Measurements from ENCODE around the gene MRPL37. TPM values are rescaled to one million over a fixed set of nuclear protein-coding genes. Genes with fewer than 3 reads are reported as not detected.

Gene MRPL37
- total RNA-seq, 1 experiment from 2014 or later, result 138 TPM

DNA sequence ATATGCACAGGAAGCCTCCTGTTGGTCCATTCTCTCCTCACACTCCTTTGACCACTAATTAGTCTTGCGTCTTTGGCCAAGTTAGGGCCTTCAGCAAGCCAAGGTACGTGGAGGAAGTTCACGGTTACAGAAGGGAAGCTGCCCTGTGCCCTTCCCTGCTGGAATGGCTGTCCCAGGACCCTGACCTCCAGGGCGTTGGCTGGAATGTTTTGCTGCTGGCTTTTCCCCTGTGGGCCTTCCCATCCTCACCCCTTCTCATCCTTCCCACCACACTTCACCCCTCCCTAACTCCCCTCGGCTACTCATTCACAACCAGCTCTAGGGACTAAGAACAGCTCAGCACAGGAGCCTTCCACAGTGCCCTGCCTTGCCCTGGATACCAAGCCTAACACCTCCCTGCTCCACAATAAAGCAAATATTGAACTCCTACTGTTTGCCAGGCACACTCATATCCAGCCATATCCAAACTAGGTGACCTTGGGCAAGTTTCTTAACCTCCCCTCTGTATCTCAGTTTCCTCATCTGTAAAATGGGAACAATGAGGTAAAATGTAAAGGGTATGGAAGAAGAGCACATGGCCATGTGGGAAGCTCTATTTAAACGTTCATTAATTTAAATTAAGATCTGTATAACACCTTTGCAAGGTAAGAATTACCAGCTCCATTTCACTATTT is 38.3 kb upstream of the MRPL37 start:
- intact Hi-C loops (cut with micrococcal nuclease; ENCODE audit: unreplicated experiment) (no loop called here), in situ Hi-C loops (cut with HindIII; ENCODE audit: low pct_unique_long_range_greater_than_20kb, low sequenced_read_pairs) (no loop called here)
- Histone ChIP-seq H3K27ac (ENCODE audit: low read length) (no peak overlapping the region), H3K9me3 (ENCODE audit: control insufficient read depth, insufficient read depth, low read depth, low read length) (no peaks in the 10 kb centered on the region), H3K4me1 (ENCODE audit: control insufficient read depth, insufficient read depth, low read length) (no peaks in the 10 kb centered on the region), H3K27me3 (ENCODE audit: control insufficient read depth, insufficient read depth, low read length) (no peaks in the 10 kb centered on the region), H3K4me3 (ENCODE audit: low read depth in 2 of 2, low read length in 2 of 2) (no peak overlapping the region), H3K36me3 (ENCODE audit: control insufficient read depth, insufficient read depth, low read length) (no peaks in the 10 kb centered on the region)
- no TSS peak for BruUV-seq (replicated peaks)
- DNase-seq (ENCODE audit: low read depth, low spot score), result no peak
- TF ChIP-seq POLR2AphosphoS5 (IDR thresholded peaks at IDR 0.05; ENCODE audit: low read depth, low read length) (no peak), SIN3A (IDR thresholded peaks at IDR 0.05; ENCODE audit: borderline replicate concordance, insufficient read depth, low read depth, low read length) (no peak), TCF7L2 (IDR thresholded peaks at IDR 0.05; ENCODE audit: low read depth, low read length) (no peak)
- TF ChIP-seq, protein P1, sequence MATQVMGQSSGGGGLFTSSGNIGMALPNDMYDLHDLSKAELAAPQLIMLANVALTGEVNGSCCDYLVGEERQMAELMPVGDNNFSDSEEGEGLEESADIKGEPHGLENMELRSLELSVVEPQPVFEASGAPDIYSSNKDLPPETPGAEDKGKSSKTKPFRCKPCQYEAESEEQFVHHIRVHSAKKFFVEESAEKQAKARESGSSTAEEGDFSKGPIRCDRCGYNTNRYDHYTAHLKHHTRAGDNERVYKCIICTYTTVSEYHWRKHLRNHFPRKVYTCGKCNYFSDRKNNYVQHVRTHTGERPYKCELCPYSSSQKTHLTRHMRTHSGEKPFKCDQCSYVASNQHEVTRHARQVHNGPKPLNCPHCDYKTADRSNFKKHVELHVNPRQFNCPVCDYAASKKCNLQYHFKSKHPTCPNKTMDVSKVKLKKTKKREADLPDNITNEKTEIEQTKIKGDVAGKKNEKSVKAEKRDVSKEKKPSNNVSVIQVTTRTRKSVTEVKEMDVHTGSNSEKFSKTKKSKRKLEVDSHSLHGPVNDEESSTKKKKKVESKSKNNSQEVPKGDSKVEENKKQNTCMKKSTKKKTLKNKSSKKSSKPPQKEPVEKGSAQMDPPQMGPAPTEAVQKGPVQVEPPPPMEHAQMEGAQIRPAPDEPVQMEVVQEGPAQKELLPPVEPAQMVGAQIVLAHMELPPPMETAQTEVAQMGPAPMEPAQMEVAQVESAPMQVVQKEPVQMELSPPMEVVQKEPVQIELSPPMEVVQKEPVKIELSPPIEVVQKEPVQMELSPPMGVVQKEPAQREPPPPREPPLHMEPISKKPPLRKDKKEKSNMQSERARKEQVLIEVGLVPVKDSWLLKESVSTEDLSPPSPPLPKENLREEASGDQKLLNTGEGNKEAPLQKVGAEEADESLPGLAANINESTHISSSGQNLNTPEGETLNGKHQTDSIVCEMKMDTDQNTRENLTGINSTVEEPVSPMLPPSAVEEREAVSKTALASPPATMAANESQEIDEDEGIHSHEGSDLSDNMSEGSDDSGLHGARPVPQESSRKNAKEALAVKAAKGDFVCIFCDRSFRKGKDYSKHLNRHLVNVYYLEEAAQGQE (IDR thresholded peaks at IDR 0.05; ENCODE audit: insufficient read depth in 1 of 2, low read depth in 2 of 2, low read length in 1 of 2), result no peak
- TF ChIP-seq, protein P2, sequence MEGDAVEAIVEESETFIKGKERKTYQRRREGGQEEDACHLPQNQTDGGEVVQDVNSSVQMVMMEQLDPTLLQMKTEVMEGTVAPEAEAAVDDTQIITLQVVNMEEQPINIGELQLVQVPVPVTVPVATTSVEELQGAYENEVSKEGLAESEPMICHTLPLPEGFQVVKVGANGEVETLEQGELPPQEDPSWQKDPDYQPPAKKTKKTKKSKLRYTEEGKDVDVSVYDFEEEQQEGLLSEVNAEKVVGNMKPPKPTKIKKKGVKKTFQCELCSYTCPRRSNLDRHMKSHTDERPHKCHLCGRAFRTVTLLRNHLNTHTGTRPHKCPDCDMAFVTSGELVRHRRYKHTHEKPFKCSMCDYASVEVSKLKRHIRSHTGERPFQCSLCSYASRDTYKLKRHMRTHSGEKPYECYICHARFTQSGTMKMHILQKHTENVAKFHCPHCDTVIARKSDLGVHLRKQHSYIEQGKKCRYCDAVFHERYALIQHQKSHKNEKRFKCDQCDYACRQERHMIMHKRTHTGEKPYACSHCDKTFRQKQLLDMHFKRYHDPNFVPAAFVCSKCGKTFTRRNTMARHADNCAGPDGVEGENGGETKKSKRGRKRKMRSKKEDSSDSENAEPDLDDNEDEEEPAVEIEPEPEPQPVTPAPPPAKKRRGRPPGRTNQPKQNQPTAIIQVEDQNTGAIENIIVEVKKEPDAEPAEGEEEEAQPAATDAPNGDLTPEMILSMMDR (IDR thresholded peaks at IDR 0.05), result no peak
- POLR2A ChIA-PET, result no interaction called here
- CTCF ChIA-PET, result no interaction called here
- no peak; the same call in 1 of the 2 replicates for ATAC-seq

DNA sequence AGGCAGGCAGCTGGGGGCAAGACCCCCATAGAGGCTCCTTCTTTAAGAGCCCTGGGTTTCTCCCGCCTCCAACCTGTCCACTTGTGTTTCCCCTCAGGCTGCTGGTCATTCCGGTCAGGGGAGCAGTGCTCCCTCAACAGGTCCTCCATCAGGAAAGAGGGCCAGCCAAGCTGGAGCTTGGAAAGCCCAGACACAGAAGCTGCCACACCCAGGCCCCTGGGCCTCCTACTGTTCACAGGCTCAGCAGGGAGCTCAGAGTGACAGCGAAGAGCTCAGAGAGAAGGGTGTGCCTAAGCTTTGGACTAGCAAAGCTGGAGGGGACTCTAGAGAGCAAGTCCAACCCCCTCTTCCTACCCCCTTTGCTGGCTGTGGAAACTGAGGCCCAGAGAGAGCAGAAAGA is 36.9 kb upstream of the MRPL37 start:
- in situ Hi-C loops (cut with HindIII; ENCODE audit: low pct_unique_long_range_greater_than_20kb, low sequenced_read_pairs) (no loop called here), intact Hi-C loops (cut with micrococcal nuclease; ENCODE audit: unreplicated experiment) (no loop called here)
- H3K36me3 ChIP-seq (ENCODE audit: control insufficient read depth, insufficient read depth, low read length), result no peaks in the 10 kb centered on the region
- ChIA-PET CTCF (no interaction called here), POLR2A (no interaction called here)
- no peaks in the 10 kb centered on the region for H3K9me3 ChIP-seq (ENCODE audit: control insufficient read depth, insufficient read depth, low read depth, low read length)
- DNase-seq (ENCODE audit: low read depth, low spot score) (no peak), ATAC-seq (no peak)
- BruUV-seq (replicated peaks), result no TSS peak
- H3K4me3 ChIP-seq (ENCODE audit: low read depth in 2 of 2, low read length in 2 of 2), result no peak overlapping the region
- TF ChIP-seq, protein P1 (IDR thresholded peaks at IDR 0.05; ENCODE audit: insufficient read depth in 1 of 2, low read depth in 2 of 2, low read length in 1 of 2), result no peak
- no peak for TF ChIP-seq TCF7L2 (IDR thresholded peaks at IDR 0.05; ENCODE audit: low read depth, low read length)
- no peak for TF ChIP-seq SIN3A (IDR thresholded peaks at IDR 0.05; ENCODE audit: borderline replicate concordance, insufficient read depth, low read depth, low read length)
- TF ChIP-seq POLR2AphosphoS5 (IDR thresholded peaks at IDR 0.05; ENCODE audit: low read depth, low read length), result no peak
- TF ChIP-seq, protein P2 (IDR thresholded peaks at IDR 0.05), result no peak
- H3K27me3 ChIP-seq (ENCODE audit: control insufficient read depth, insufficient read depth, low read length), result no peaks in the 10 kb centered on the region
- no peak overlapping the region for H3K27ac ChIP-seq (ENCODE audit: low read length)
- no peaks in the 10 kb centered on the region for H3K4me1 ChIP-seq (ENCODE audit: control insufficient read depth, insufficient read depth, low read length)

All from Panc1 (cell line).